COR-L47 (cell line): ENCODE results near the gene MAPK8.
"Not testable (repeated sequence)": the region's sequence is repeated elsewhere in the genome, so short reads cannot be mapped to it uniquely, and the experiment has no call there.

ENCODE experiments used
- DNase-seq: peaks from one replicate; lab custom pipeline; 2025; lab: John Stamatoyannopoulos, UW

Gene MAPK8

GRCh38 chr10:48336978-48337599, 30.6 kb downstream of the MAPK8 start:
- no peak for DNase-seq

DNA sequence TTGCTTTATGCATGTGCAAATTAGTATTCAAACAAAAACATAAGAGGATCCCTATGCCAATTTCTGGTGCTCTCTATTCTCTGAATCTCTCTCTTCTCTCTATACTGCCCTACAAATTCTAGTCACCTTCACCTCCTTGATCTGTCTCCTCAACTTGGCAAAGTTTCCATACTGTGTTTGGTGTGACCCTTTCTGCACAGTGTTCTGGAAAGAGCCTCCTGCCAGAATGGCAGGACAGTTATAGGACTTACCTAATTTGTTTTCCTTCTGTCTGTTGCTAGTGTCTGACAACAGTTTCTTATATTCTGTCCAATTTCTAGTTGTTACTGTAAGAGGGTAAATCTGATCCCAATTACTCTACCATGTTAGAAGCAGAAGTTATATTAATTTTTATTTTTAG, 34.3 kb downstream of the MAPK8 start:
- DNase-seq, result no peak

DNA sequence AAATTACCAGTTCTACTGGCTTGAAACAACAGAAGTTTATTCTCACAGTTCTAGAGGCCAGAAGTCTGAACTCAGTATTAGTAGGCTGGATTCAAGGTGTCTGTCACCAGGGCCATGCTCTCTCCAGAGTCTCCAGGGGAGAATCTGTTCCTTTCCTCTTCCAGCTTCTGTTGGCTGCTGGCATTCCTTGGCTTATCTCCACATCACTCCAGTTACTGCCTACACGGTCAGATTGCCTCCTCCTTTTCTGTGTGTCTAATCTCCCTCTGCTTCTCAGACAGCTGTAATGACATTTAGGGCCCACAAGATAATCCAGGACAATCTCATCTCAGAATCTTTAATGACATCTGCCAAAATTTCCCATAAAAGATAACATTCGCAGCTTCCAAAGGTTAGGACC, 36.6 kb downstream of the MAPK8 start:
- no peak for DNase-seq

GRCh38 chr10:48343921-48344598, 37.6 kb downstream of the MAPK8 start:
- DNase-seq, result no peak

DNA sequence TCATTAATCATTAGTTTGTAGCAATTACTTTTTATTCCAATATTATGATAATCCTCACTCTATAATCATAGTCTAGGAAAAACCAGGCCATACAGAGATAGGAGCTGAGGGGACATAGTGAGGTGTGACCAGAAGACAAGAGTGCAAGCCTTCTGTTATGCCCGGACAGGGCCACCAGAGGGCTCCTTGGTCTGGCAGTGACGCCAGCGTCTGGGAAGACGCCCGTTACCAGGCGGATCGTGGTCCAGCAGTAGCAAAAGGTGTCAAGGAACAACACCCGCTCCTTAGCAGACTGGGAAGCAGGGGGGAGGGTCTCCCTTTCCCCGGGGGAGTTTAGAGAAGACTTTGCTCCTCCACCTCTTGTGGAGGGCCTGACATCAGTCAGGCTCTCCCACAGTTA, 39.8 kb downstream of the MAPK8 start:
- not testable (repeated sequence) for DNase-seq

- not testable (repeated sequence) for DNase-seq
Measured at GRCh38 chr10:48347539-48347938, 41.1 kb downstream of the MAPK8 start.

- DNase-seq, result not testable (repeated sequence)
Measured at GRCh38 chr10:48347943-48348342, 41.5 kb downstream of the MAPK8 start.

DNA sequence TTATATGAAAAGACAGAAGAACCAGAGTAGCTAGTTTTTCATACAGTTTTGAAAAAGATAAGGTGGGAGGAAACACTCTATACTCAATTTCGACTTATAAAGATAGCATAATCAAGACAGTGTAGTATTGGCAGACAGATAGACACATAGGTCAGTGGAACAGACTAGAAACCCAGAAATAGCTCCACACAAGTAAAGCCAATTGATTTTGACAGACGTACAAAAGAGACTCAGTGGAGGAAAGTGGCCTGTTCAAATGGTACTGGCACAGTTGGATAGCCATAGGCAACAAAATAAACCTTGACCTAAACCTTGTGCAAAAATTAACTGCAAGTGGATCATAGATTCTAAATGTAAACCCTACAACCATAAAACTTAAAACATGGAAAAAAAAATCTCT, 46.8 kb downstream of the MAPK8 start:
- no peak for DNase-seq

GRCh38 chr10:48357631-48358030, 51.2 kb downstream of the MAPK8 start:
- no peak for DNase-seq

DNA sequence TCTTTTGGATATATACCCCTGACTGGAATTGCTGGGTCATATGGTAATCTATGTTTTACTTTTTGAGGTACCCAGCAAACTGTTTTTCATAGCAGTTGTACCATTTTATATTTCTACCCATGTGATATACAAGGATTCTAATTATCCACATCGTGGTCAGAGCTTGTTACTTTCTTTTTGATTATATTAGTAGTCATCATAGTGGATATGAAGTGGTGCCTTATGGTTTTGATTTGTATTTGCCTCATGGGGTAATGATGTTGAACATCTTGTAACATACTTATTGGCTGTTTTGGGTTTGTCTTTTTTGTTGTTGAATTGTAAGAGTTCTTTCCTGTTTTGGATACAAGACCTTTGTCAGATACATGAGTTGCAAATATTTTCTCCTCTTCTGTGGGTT, 51.7 kb downstream of the MAPK8 start:
- DNase-seq, result no peak

GRCh38 chr10:48358838-48359237, 52.4 kb downstream of the MAPK8 start:
- DNase-seq, result no peak

- no peak for DNase-seq
Measured at GRCh38 chr10:48361176-48361575, 54.7 kb downstream of the MAPK8 start.

- DNase-seq, result peak; percentile 30
Measured at GRCh38 chr10:48363617-48364355, 57.3 kb downstream of the MAPK8 start.

- DNase-seq, result peak; percentile 51
Measured at GRCh38 chr10:48364659-48365405, 58.4 kb downstream of the MAPK8 start.

DNA sequence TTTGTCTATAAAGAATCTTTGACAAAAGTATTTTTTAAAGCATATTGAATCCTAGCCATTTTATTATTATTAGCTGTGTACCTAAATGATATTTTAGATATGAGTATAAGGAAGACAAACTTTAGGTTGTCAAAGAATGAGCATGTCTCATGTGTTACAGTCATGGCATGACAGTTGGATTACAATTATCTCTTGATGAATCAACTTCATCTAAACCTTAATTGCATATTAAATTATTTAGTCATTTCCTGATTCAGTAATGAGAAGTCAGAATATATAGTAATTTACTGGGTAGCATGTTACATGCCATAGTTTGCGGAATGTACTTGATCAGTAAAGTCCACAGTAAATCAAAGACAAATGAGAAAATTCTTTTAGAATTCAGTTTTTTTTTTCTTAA, 59.2 kb downstream of the MAPK8 start:
- DNase-seq, result no peak

DNA sequence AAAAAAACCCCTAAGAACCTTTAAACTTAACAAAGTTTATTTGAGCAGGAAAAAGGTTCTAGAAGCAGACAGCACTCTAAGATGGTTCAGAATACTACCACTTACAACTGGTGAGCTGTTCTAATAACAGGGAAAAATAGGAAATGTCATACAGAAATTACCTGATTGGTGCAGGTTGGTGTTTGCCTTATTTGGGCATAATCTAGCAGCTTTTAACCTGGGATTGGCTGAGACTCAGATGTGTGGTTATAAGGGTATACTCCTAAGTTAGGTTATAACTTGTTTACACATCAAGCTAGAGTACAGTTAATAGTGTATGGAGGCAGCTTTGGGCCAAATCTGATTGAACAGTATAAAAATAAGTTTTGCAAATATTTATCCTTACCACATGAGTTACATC, 59.8 kb downstream of the MAPK8 start:
- DNase-seq, result no peak

- no peak for DNase-seq
Measured at GRCh38 chr10:48369501-48369900, 63.0 kb downstream of the MAPK8 start.

GRCh38 chr10:48377751-48378530, 71.5 kb downstream of the MAPK8 start:
- no peak for DNase-seq

- DNase-seq, result no peak
Measured at GRCh38 chr10:48378675-48379074, 72.2 kb downstream of the MAPK8 start.

DNA sequence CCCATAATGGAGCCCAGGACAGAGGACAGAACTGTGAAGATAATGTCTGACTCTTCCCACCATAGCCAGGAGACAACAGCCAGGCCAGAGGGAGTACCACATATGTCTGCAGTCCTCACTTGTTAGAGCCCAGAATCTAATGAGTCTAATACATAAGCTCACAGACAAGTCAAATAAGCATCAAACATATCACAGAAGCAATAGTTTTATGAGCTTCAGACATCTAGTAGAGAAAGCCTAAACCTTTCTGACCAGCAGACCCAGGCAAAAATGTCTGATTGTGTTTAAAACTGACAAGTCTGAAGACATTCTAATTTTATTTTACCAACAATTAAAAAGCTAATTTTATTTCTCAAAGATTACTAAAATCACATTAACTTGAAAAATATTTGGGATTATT, 75.5 kb downstream of the MAPK8 start:
- no peak for DNase-seq

DNA sequence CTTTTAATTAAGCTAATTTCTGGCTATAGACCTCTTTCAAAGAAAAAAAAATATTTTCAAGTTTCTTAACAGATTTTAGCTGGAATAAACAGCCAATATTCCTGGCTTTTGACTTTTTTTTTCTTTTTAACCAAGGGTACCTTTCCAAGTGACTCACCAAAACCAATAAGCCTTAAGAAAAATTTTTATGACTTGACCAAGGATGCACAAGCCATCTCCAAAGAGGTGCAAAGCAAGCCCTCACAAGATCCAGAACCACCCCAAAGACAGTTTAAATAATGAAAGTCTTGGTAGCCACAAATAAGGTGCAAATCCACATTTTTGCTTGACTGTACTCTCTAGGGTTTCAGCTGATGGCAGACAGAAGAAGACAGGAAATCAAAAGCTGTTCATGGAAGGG, 76.5 kb downstream of the MAPK8 start:
- no peak for DNase-seq

- no peak for DNase-seq
Measured at GRCh38 chr10:48383393-48383792, 76.9 kb downstream of the MAPK8 start.
